G401.6 (cell line): Measurements from ENCODE around the gene GZMM.

Experiments
- FAIRE-seq: peaks from 2 replicates; lab custom pipeline; 2012; peaks lifted over from hg19 to GRCh38; lab: Jason Lieb, UNC

The GZMM gene

DNA sequence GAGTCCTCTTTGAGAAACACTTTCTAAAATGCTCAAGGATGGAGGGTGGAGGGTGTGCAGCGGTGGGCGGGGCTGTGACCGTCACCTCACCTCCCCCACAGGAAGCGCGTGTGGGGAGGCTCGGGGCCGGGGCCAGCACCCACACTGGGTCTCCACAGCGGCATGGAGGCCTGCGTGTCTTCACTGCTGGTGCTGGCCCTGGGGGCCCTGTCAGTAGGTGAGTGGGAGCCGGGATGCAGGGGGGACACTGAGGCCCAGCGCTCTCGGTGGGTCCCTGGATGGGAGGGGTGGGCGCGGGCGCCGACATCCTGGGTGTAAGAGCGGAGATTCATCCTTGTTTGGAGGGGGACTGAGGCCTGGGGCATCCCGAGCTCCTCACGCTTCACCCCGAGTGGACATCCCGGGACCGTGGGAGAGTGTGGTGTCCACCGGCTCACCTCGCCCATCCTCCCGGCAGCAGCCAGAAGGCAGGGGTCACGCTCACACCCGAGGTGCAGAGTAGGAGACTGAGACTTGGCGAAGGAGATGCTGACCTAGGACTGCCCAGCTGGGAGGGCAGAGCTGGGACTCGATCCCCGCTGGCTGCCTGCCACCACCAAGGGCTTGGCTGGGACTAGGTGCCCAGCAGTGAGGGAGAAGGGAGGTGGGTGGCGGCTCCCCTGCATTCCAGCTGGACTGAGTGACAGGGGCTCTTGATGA is at the start of gene GZMM:
Gene GZMM (plus strand): TSS at position 144 of the 699 bp plus-strand sequence. CDS start 19 bp downstream, at position 163.
- no peak for FAIRE-seq

GRCh38 chr19:494171-495080 is 49.4 kb upstream of the GZMM start:
- no peak for FAIRE-seq

- no peak for FAIRE-seq
Measured at GRCh38 chr19:495081-495401, 48.8 kb upstream of the GZMM start.

DNA sequence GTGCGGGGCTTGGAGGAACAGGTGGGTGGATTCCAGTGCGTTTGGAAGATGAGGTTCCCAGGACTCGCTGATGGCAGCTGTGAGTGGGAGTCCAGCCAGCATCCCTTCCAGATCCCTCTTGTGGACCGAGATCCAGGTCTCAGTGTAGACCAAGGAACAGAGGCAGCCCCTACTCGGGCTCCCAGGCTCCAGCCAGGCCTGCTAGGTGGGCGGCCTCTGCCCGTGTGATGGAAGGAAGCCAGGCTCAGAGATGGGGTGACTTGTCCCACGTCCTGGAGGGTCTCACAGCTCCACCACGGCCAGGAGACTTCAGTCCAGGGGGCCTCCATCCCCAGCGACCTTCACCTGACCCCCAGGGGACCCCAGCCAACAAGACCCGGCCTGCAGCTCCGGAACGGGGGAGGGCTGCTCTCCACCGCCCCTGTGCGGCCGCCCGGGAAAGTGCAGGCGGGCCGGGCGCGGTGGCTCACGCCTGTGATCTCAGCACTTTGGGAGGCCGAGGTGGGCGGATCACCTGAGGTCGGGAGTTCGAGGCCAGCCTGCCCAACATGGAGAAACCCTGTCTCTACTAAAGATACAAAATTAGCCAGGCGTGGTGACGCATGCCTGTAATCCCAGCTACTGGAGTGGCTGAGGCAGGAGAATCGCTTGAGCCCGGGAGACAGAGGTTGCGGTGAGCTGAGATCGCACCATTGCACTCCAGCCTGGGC is 48.3 kb upstream of the GZMM start:
- peak; percentile 27 for FAIRE-seq

DNA sequence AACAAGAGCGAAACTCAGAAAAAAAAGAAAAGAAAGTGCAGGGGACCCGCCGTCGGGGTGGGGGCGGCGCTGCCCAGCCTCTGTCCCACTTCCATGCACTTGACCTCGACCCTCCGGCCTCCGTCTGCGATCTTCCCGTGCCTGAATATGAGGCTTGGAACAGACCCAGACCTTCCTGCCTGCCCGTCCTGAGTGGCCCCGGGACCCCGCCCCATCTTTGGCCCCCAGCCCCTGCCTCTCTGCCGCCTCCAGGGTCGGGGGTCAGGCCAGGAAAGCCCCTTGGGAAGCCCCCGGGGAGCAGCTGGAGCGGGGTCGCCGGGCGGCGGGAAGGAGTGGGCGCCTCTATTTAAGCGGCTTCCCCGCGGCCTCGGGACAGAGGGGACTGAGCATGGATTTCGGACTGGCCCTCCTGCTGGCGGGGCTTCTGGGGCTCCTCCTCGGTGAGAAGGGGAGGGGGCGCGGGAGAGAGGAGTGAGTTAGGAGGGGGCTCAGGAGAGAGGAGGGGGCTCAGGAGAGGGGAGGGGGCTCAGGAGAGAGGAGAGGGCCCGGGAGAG is 47.7 kb upstream of the GZMM start, which contains the start of gene MADCAM1:
Gene MADCAM1 (plus strand): TSS at position 375 of the 554 bp plus-strand sequence. CDS start 14 bp downstream, at position 389.
- FAIRE-seq, result no peak

- FAIRE-seq, result no peak
Measured at GRCh38 chr19:496986-497385, 46.9 kb upstream of the GZMM start.

DNA sequence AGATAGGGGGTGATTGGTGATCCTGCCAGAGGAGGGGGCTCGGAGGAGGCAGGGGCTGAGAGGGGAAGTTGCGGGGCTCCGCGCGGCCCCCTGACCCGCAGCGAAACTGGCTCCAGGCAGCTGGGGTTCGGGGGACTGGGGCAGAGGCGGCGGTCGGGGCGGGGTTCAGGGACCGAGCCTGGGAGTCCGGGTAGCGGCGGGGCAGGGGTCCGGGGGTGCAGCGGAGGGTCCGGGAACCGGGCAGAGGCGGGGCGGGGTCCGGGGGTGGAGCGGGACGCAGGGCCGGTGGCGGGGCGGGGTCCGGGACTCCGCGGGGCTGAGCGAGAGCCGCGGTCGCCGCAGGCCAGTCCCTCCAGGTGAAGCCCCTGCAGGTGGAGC is 46.4 kb upstream of the GZMM start:
- no peak for FAIRE-seq

DNA sequence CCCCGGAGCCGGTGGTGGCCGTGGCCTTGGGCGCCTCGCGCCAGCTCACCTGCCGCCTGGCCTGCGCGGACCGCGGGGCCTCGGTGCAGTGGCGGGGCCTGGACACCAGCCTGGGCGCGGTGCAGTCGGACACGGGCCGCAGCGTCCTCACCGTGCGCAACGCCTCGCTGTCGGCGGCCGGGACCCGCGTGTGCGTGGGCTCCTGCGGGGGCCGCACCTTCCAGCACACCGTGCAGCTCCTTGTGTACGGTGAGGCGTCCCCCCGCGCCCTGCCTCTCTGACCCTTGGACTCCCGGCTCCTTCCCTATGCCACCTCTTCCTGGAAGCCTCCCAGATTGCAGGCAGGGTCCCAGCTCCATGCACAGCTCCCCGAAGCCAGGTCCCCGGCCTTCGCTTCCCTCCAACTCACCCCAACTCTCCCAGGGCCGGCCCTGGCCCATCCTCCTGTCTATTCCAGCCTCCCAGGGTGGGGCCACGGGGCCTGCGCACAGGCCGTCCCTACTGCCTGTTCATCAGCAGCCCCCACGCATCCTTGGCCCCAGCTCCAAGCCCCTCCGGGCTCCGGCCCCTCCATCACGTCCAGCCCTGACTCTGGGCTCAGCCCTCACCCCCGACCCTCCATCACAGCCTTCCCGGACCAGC is 45.9 kb upstream of the GZMM start:
- no peak for FAIRE-seq

DNA sequence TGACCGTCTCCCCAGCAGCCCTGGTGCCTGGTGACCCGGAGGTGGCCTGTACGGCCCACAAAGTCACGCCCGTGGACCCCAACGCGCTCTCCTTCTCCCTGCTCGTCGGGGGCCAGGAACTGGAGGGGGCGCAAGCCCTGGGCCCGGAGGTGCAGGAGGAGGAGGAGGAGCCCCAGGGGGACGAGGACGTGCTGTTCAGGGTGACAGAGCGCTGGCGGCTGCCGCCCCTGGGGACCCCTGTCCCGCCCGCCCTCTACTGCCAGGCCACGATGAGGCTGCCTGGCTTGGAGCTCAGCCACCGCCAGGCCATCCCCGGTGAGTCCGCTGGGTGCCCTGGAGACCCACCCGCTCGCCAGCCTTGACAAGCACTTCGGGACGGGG is 45.4 kb upstream of the GZMM start:
- no peak for FAIRE-seq

DNA sequence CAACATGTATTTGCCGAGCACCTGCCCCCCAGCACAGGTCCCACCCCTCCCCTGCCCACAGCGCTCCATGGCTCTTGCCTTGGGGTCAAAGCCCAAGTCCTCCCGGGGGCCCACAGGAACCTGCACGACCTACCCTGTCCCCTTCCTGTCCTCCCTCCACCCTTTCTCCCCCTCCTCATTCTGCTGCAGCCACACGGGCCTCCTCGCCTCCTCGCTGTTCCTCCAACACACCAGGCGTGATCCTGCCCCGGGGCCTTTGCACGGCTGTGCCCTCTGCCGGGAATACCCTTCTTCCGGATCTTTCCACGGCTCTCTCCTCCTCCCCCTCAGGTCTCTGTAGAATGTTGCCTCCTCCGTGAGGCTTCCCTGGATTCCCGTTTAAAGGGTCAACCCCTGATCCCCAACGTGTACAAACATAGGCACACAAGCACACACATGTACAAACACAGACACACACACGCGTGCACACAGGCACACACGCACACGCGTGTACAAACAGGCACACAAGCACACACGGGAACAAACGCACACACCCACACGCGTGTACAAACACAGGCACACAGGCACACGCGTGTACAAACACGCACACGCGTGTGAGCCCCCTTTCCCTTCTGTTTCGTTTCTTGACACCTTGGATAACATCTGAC is 44.8 kb upstream of the GZMM start:
- FAIRE-seq, result no peak

DNA sequence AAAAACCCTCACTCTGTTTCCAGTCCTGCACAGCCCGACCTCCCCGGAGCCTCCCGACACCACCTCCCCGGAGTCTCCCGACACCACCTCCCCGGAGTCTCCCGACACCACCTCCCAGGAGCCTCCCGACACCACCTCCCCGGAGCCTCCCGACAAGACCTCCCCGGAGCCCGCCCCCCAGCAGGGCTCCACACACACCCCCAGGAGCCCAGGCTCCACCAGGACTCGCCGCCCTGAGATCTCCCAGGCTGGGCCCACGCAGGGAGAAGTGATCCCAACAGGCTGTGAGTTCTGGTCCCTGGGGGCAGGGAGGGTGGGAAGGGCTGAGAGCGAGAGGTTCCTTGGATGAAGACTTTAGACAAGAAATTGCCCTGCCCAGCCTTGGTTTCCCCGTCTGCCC is 42.2 kb upstream of the GZMM start:
- FAIRE-seq, result no peak

- FAIRE-seq, result no peak
Measured at GRCh38 chr19:504616-505015, 39.2 kb upstream of the GZMM start.

DNA sequence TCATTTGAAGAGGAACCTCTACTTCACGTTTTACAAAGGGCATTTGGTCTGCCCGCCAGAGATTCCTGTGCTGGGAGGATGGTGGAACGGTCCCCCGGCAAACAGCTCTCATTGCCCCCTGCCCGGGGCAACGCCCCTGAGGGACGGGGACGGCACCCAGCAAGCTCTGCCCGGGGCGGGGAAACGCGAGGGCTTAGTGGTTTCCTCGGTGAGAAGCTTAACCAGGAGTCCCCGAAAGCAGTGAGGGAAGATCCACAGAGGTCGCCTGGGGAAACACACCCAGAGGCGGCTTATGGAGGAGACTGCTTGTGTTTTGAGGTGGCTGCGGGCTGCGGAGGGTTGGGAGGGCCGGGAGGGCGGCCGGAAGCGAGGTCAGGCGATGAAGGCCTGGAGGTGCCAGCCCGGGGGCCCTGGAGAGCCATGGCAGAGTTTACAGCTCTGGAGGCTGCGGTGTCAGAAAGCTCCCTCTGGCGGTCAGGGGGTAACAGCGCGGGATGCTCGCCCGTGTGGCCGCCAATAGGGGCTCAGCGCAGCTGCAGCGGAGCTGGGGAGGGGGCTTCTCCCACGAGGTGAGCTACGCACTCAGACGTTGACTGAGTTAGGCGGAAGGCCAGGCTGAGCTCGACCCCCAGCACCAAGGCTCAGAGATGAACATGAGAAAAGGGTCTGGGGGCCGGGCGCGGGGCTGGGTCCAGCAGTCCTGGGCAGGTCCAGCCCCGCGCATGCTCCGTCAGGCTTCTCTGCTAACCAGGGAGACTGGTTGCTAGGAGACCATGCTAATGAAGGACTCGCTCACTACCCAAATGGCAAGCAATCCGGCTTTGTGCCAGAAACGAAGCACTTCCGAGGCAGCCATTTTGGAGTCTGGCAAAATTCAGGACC is 37.2 kb upstream of the GZMM start:
- FAIRE-seq, result peak; percentile 98

- FAIRE-seq, result no peak
Measured at GRCh38 chr19:507286-508203, 36.3 kb upstream of the GZMM start, which contains the start of gene TPGS1. TSS of gene TPGS1 (plus strand) at chr19:507497. CDS start at chr19:507507, 10 bp downstream.

DNA sequence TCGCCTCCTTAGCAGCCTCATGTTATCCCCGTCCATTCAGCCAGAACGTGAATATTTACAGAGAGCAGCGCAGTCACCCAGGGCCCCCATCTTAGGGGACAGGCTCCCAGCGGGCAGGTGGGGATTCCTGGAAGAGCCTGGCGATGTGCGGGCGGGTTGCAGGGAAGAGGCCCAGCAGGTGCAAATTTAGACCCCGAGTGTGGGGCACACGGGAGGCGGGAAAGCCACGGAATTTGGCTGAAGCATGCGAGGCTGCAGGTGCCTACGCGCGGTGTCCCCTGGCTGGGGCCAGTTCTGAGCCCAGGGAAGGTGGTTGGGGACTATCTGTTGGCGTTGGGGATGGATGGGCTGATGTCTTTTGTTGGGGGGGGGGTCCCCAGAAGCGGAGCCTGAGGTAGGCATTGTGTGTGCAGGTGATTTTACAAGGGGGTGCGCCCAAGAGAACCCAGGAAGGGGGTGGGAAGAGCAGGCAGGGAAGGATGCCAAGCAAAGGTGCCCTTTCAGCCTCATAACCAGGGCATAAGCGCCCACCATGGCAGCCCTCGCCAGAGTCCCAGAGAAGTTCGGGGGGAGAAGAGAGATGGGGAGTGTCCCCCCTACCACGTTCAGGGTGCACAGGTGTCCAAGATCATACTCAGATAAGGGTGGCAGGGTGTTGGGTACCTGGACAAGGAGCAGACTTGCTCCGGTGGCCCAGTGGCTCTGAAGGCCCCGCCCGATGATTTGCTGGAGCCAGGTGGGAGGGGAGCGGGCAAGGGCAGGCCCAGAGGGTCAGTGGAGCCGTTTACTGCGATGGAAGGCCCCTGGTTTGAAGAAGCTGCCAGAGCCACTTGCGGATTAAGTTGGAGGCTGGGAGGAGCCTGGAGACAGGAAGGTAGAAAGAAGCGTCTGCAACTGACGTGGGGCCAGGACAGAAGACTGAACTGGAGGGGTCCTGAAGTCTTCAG is 35.4 kb upstream of the GZMM start:
- FAIRE-seq, result no peak

GRCh38 chr19:510606-511100 is 33.2 kb upstream of the GZMM start:
- FAIRE-seq, result no peak

DNA sequence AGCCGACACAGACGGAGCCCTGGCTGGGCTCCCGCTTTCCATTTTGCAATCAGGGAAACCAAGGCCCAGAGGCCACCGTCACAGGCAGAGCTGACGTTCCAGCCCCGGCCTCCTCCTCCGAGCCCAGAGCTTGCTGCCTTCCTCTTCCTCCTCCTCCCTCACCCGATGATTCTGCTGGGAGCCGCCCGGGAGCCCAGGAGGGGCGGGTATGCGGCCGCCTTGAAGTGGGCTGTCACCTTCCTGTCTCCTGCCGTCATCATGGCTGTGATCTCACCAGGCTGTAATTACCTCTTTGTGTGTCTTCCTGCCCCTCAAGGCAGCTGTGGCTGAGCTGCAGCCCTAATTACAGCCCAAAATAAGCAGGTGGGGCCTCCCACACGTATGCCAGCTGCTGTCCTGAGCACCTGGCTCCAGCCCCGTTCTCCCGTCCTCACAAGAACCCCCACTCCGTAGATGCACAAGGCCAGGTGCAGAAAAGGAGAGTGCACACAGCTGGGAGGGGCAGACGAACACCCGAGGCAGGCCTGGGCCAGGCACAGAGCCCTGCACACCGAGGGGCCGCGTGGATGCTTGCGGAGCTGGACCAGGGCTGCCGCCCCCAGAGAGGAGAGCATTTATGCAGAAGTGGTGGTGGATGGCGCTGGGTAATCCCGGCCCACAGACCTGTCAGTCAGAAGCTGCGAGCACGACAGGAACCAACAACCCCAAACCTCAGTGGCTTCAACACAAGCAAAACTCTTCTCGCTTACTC is 32.6 kb upstream of the GZMM start:
- FAIRE-seq, result no peak
